ENCODE results near the gene FAM219A. TPM values are rescaled to one million over a fixed set of nuclear protein-coding genes. Genes with fewer than 3 reads are reported as not detected.
"Not testable (repeated sequence)": the region's sequence is repeated elsewhere in the genome, so short reads cannot be mapped to it uniquely, and the experiment has no call there.

Gene FAM219A
- total RNA-seq, 2 experiments from 2014 or later: 6.5 to 12.7 TPM

DNA sequence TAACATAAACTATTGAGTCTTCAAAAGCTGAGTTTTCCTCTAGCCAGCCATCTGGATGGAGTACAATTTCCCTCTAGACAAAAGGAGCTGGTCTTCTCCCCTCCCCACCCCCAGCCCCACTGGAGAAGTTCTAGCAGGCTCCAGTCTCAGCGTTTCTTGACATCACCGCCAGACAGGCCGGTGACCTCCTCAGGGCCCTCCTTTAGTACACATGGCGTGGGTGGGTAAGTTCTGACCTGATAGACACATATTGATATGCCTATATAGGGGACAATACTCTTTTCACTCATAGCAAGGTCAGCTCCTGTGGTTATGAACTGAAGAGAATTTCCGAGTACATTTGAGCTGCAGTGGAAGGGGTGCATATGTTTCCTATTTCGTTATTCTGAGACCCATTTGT, 27.5 kb upstream of the FAM219A start:
- Histone ChIP-seq H3K4me3 (ENCODE audit: low read depth, low read length, poor library complexity, severe bottlenecking) (no peak overlapping the region), H3K36me3 (ENCODE audit: insufficient read depth, low read length) (no peaks in the 10 kb centered on the region), H3K9me3 (ENCODE audit: low read length) (no peaks in the 10 kb centered on the region), H3K79me2 (ENCODE audit: insufficient read depth, low read depth, low read length) (no peaks in the 10 kb centered on the region), H2AFZ (ENCODE audit: low read length) (no peak overlapping the region), H4K20me1 (ENCODE audit: insufficient read depth, low read length) (no peaks in the 10 kb centered on the region), H3K27ac (ENCODE audit: low read depth, low read length, poor library complexity, severe bottlenecking) (no peak overlapping the region), H3K4me1 (ENCODE audit: insufficient read depth, low read length, poor library complexity, severe bottlenecking) (no peaks in the 10 kb centered on the region), H3K9me2 (ENCODE audit: insufficient read depth, low read length) (no peaks in the 10 kb centered on the region), H3K4me2 (ENCODE audit: low read length) (no peak overlapping the region)
- TF ChIP-seq, protein P1, sequence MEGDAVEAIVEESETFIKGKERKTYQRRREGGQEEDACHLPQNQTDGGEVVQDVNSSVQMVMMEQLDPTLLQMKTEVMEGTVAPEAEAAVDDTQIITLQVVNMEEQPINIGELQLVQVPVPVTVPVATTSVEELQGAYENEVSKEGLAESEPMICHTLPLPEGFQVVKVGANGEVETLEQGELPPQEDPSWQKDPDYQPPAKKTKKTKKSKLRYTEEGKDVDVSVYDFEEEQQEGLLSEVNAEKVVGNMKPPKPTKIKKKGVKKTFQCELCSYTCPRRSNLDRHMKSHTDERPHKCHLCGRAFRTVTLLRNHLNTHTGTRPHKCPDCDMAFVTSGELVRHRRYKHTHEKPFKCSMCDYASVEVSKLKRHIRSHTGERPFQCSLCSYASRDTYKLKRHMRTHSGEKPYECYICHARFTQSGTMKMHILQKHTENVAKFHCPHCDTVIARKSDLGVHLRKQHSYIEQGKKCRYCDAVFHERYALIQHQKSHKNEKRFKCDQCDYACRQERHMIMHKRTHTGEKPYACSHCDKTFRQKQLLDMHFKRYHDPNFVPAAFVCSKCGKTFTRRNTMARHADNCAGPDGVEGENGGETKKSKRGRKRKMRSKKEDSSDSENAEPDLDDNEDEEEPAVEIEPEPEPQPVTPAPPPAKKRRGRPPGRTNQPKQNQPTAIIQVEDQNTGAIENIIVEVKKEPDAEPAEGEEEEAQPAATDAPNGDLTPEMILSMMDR (conservative IDR thresholded peaks at IDR 0.05; ENCODE audit: low read length): no peak
- no peak for TF ChIP-seq EZH2phosphoT487 (IDR thresholded peaks at IDR 0.05; ENCODE audit: borderline replicate concordance, low read depth, low read length)
- ChIA-PET CTCF (ENCODE audit: unreplicated experiment) (no interaction called here), POLR2A (no interaction called here)
- intact Hi-C loops (cut with micrococcal nuclease; ENCODE audit: unreplicated experiment): no loop called here
- BruUV-seq (replicated peaks): no TSS peak
- no peak for DNase-seq (ENCODE audit: low spot score)

DNA sequence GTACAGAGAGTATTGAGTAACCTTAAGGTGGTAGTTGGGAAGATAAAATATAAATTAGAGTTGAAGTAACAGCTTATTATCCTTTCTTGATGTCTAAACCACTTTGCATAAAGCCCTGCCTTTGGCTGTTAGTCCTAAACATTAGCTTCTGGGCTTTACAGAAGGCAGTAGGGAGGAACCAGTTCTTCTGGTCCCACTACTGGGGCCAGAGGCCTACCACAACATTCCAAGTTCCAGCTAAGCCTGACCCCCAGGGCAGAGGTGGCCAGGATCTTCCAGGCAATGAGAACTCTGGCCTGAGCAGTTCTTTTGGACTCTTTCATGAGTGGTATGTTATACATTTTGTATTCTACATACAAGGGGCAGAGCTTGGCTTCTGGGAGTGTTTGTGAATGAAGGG, 26.3 kb upstream of the FAM219A start:
- POLR2A ChIA-PET: no interaction called here
- intact Hi-C loops (cut with micrococcal nuclease; ENCODE audit: unreplicated experiment): no loop called here
- no peaks in the 10 kb centered on the region for H3K4me1 ChIP-seq (ENCODE audit: insufficient read depth, low read length, poor library complexity, severe bottlenecking)
- no peak overlapping the region for H3K4me2 ChIP-seq (ENCODE audit: low read length)
- no peak overlapping the region for H2AFZ ChIP-seq (ENCODE audit: low read length)
- no peak overlapping the region for H3K27ac ChIP-seq (ENCODE audit: low read depth, low read length, poor library complexity, severe bottlenecking)
- no peaks in the 10 kb centered on the region for H3K9me3 ChIP-seq (ENCODE audit: low read length)
- BruUV-seq (replicated peaks): no TSS peak
- no peaks in the 10 kb centered on the region for H3K79me2 ChIP-seq (ENCODE audit: insufficient read depth, low read depth, low read length)
- H3K36me3 ChIP-seq (ENCODE audit: insufficient read depth, low read length): no peaks in the 10 kb centered on the region
- H3K9me2 ChIP-seq (ENCODE audit: insufficient read depth, low read length): no peaks in the 10 kb centered on the region
- DNase-seq (ENCODE audit: low spot score): no peak
- H3K4me3 ChIP-seq (ENCODE audit: low read depth, low read length, poor library complexity, severe bottlenecking): no peak overlapping the region
- no peak for TF ChIP-seq EZH2phosphoT487 (IDR thresholded peaks at IDR 0.05; ENCODE audit: borderline replicate concordance, low read depth, low read length)
- TF ChIP-seq, protein P1 (conservative IDR thresholded peaks at IDR 0.05; ENCODE audit: low read length): no peak
- H4K20me1 ChIP-seq (ENCODE audit: insufficient read depth, low read length): no peaks in the 10 kb centered on the region
- CTCF ChIA-PET (ENCODE audit: unreplicated experiment): no interaction called here

DNA sequence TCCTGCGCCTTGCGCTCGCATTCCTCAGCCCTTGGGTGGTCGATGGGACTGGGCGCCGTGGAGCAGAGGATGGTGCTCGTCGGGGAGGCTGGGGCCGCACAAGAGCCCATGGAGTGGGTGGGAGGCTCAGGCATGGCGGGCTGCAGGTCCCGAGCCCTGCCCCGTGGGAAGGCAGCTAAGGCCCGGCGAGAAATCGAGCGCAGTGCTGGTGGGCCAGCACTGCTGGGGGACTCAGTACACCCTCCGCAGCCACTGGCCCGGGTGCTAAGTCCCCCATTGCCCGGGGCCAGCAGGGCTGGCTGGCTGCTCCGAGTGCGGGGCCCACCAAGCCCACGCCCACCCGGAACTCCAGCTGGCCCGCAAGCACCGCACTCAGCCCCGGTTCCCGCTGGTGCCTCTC, 24.4 kb upstream of the FAM219A start:
- H4K20me1 ChIP-seq (ENCODE audit: insufficient read depth, low read length); BruUV-seq (replicated peaks): not testable (repeated sequence)

DNA sequence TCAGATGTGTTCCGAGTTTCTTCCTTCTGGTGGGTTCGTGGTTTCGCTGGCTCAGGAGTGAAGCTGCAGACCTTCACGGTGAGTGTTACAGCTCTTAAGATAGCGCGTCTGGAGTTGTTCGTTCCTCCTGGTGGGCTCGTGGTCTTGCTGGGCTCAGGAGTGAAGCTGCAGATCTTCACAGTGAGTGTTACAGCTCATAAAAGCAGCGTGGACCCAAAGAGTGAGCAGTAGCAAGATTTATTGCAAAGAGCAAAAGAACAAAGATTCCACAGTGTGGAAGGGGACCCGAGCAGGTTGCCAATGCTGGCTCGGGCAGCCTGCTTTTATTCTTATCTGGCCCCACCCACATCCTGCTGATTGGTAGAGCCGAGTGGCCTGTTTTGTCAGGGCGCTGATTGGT, 23.2 kb upstream of the FAM219A start:
- H3K27ac ChIP-seq (ENCODE audit: low read depth, low read length, poor library complexity, severe bottlenecking); H3K4me3 ChIP-seq (ENCODE audit: low read depth, low read length, poor library complexity, severe bottlenecking); DNase-seq (ENCODE audit: low spot score); H3K9me2 ChIP-seq (ENCODE audit: insufficient read depth, low read length); H3K9me3 ChIP-seq (ENCODE audit: low read length); H3K36me3 ChIP-seq (ENCODE audit: insufficient read depth, low read length); H4K20me1 ChIP-seq (ENCODE audit: insufficient read depth, low read length); H3K4me1 ChIP-seq (ENCODE audit: insufficient read depth, low read length, poor library complexity, severe bottlenecking); intact Hi-C loops (cut with micrococcal nuclease; ENCODE audit: unreplicated experiment); BruUV-seq (replicated peaks); POLR2A ChIA-PET; H3K79me2 ChIP-seq (ENCODE audit: insufficient read depth, low read depth, low read length); H3K4me2 ChIP-seq (ENCODE audit: low read length); H2AFZ ChIP-seq (ENCODE audit: low read length); CTCF ChIA-PET (ENCODE audit: unreplicated experiment): not testable (repeated sequence)

More for the DNA sequence above, 24.4 kb upstream of the FAM219A start:
- H3K36me3 ChIP-seq (ENCODE audit: insufficient read depth, low read length); H2AFZ ChIP-seq (ENCODE audit: low read length); H3K79me2 ChIP-seq (ENCODE audit: insufficient read depth, low read depth, low read length); DNase-seq (ENCODE audit: low spot score); POLR2A ChIA-PET; H3K9me2 ChIP-seq (ENCODE audit: insufficient read depth, low read length); H3K9me3 ChIP-seq (ENCODE audit: low read length); H3K4me3 ChIP-seq (ENCODE audit: low read depth, low read length, poor library complexity, severe bottlenecking); CTCF ChIA-PET (ENCODE audit: unreplicated experiment); H3K27ac ChIP-seq (ENCODE audit: low read depth, low read length, poor library complexity, severe bottlenecking); H3K4me1 ChIP-seq (ENCODE audit: insufficient read depth, low read length, poor library complexity, severe bottlenecking); H3K4me2 ChIP-seq (ENCODE audit: low read length); intact Hi-C loops (cut with micrococcal nuclease; ENCODE audit: unreplicated experiment): not testable (repeated sequence)
